ENCODE data around the gene DSC1. TPM values are rescaled to one million over a fixed set of nuclear protein-coding genes. Genes with fewer than 3 reads are reported as not detected.

Gene DSC1
- total RNA-seq, 2 experiments from 2014 or later = 1.6 to 1.7 TPM

GRCh38 chr18:31143025-31143424, 19.6 kb downstream of the DSC1 start:
- H3K27ac ChIP-seq (ENCODE audit: low read depth in 1 of 2, low read length in 2 of 2) = no peak overlapping the region
- H3K9me3 ChIP-seq (ENCODE audit: control insufficient read depth in 1 of 2, insufficient read depth in 1 of 2, low read length in 2 of 2) = peaks cover 0 to 6% of the 10 kb centered on the region in 2 experiments
- no peak overlapping the region for H3K27ac Mint-ChIP-seq
- no peak overlapping the region for H3K4me3 Mint-ChIP-seq
- H3K9me3 Mint-ChIP-seq = peaks cover 2% of the 10 kb centered on the region
- H3K4me1 Mint-ChIP-seq (ENCODE audit: low read depth) = no peaks in the 10 kb centered on the region
- peaks cover 8% of the 10 kb centered on the region for H3K36me3 Mint-ChIP-seq (ENCODE audit: low read depth)
- intact Hi-C loops (cut with DNase I, micrococcal nuclease) = no loop called here
- no peaks in the 10 kb centered on the region for H3K27me3 Mint-ChIP-seq
- no peak overlapping the region for H3K4me3 ChIP-seq (ENCODE audit: low read length)
- DNase-seq (no peak), ATAC-seq (ENCODE audit: poor library complexity) (no peak)
- H3K36me3 ChIP-seq (ENCODE audit: insufficient read depth, low read length) = no peaks in the 10 kb centered on the region
- no peaks in the 10 kb centered on the region for H3K27me3 ChIP-seq (ENCODE audit: control insufficient read depth in 1 of 2, insufficient read depth in 2 of 2, low read length in 2 of 2)
- ChIA-PET POLR2A (no interaction called here), CTCF (no interaction called here)
- no peak for TF ChIP-seq CTCF (IDR thresholded peaks at IDR 0.05)
- no peaks in the 10 kb centered on the region for H3K4me1 ChIP-seq (ENCODE audit: insufficient read depth, low read length)

GRCh38 chr18:31138709-31139108, 23.9 kb downstream of the DSC1 start:
- Histone ChIP-seq H3K27me3 (ENCODE audit: control insufficient read depth in 1 of 2, insufficient read depth in 2 of 2, low read length in 2 of 2) (no peaks in the 10 kb centered on the region), H3K4me3 (ENCODE audit: low read length) (no peak overlapping the region), H3K27ac (ENCODE audit: low read depth in 1 of 2, low read length in 2 of 2) (no peak overlapping the region), H3K36me3 (ENCODE audit: insufficient read depth, low read length) (no peaks in the 10 kb centered on the region), H3K4me1 (ENCODE audit: insufficient read depth, low read length) (no peaks in the 10 kb centered on the region), H3K9me3 (ENCODE audit: control insufficient read depth in 1 of 2, insufficient read depth in 1 of 2, low read length in 2 of 2) (no peaks in the 10 kb centered on the region)
- DNase-seq (no peak), ATAC-seq (ENCODE audit: poor library complexity) (no peak)
- POLR2A ChIA-PET = no interaction called here
- Mint-ChIP-seq H3K4me3 (no peak overlapping the region), H3K36me3 (ENCODE audit: low read depth) (peaks cover 4% of the 10 kb centered on the region), H3K27ac (no peak overlapping the region), H3K9me3 (no peaks in the 10 kb centered on the region), H3K4me1 (ENCODE audit: low read depth) (no peaks in the 10 kb centered on the region), H3K27me3 (no peaks in the 10 kb centered on the region)
- CTCF ChIA-PET = no interaction called here
- no peak for TF ChIP-seq CTCF (IDR thresholded peaks at IDR 0.05)
- intact Hi-C loops (cut with DNase I, micrococcal nuclease) = no loop called here

GRCh38 chr18:31134988-31135529, 27.6 kb downstream of the DSC1 start:
- Mint-ChIP-seq H3K4me3 (no peak overlapping the region), H3K9me3 (no peaks in the 10 kb centered on the region), H3K27me3 (no peaks in the 10 kb centered on the region), H3K4me1 (ENCODE audit: low read depth) (no peaks in the 10 kb centered on the region), H3K36me3 (ENCODE audit: low read depth) (peaks cover 4% of the 10 kb centered on the region), H3K27ac (no peak overlapping the region)
- Histone ChIP-seq H3K9me3 (ENCODE audit: control insufficient read depth in 1 of 2, insufficient read depth in 1 of 2, low read length in 2 of 2) (no peaks in the 10 kb centered on the region), H3K27me3 (ENCODE audit: control insufficient read depth in 1 of 2, insufficient read depth in 2 of 2, low read length in 2 of 2) (no peaks in the 10 kb centered on the region), H3K27ac (ENCODE audit: low read depth in 1 of 2, low read length in 2 of 2) (no peak overlapping the region), H3K4me3 (ENCODE audit: low read length) (no peak overlapping the region), H3K4me1 (ENCODE audit: insufficient read depth, low read length) (no peaks in the 10 kb centered on the region), H3K36me3 (ENCODE audit: insufficient read depth, low read length) (no peaks in the 10 kb centered on the region)
- ATAC-seq (ENCODE audit: poor library complexity) = no peak
- ChIA-PET CTCF (no interaction called here), POLR2A (no interaction called here)
- DNase-seq = no peak
- intact Hi-C loops (cut with DNase I, micrococcal nuclease) = no loop called here
- TF ChIP-seq CTCF (IDR thresholded peaks at IDR 0.05) = no peak

All from CD4-positive, alpha-beta T cell (primary cell).